GM06990 (cell line): ENCODE data around the gene IRX5.

Experiments
- DNase-seq: peaks from one replicate; pipeline ENCODE4 v3.0.0-alpha.2; 2011; ENCODE audit not compliant: insufficient read length; ENCODE audit errors: extremely low read depth
- H3K27me3 ChIP-seq: replicated peaks from 2 replicates; pipeline ENCODE4 v1.6.0; 2011; ENCODE audit warnings: low read length; ENCODE audit not compliant: control insufficient read depth, insufficient read depth
- H3K36me3 ChIP-seq: 2 replicates; pipeline ENCODE4 v1.5.1; 2011; ENCODE audit warnings: low read length; ENCODE audit not compliant: control insufficient read depth, insufficient read depth
- H3K4me3 ChIP-seq: replicated peaks from 2 replicates; pipeline ENCODE4 v1.5.1; 2011; ENCODE audit warnings: low read depth, mild to moderate bottlenecking, control low read depth, low read length
- CTCF ChIP-seq: IDR thresholded peaks from 2 replicates; pipeline ENCODE4 v1.5.1; 2011; ENCODE audit warnings: low read length, control low read depth, mild to moderate bottlenecking, inconsistent platforms; ENCODE audit not compliant: insufficient read depth, poor library complexity, severe bottlenecking

IRX5 gene

GRCh38 chr16:54980821-54981220 is 50.2 kb downstream of the IRX5 start:
- no peak for TF ChIP-seq CTCF
- H3K27me3 ChIP-seq, result no peaks in the 10 kb centered on the region; the same call in 1 of the 2 replicates
- no peak for DNase-seq

More at GRCh38 chr16:54980821-54981220, 50.2 kb downstream of the IRX5 start:
- Histone ChIP-seq H3K4me3 (no peak overlapping the region), H3K36me3 (no peaks in the 10 kb centered on the region)
